ENCODE measurements around the gene SAMMSON.

Gene SAMMSON

DNA sequence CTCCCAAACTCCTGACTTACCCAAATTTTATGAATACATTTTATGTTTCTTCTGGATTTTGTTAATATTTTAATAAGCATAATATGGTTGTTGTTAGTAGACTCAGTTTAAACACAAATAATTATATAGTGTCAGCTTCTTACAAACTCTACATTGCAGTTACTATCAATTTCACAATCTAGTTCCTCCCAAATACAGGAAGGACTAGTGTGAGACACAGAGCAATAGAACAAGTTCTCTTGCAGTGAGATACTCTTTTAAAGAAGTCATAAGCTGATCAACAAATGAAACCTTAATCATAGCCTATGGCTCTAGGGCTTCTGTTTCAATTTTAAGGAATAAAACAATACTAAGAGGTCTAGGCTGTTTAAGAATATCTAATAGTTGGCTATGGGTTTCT is 86.1 kb downstream of the SAMMSON start:
- no peak for DNase-seq (ENCODE audit: extremely low read depth in 1 of 2, low read depth in 1 of 2)

DNA sequence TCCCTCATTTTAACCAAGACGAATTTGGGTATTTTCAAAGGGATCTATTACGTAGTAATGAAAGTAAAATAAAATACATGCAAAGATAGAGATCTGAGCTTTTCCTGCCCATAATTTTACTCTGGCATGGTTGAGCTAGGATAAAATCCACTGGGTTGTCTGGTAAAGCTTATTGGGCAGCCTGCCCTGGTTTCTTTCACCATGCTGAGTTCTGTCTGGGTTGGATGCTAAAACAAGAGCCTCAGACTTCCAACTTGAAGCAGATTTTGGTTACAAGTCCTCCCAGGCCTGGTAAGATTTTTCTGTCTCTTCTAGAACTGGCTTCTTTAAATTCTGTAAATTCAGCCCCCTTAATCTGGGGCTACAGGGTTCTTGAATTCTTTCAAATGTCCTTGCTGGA is 86.8 kb downstream of the SAMMSON start:
- DNase-seq (ENCODE audit: extremely low read depth in 1 of 2, low read depth in 1 of 2): no peak

GRCh38 chr3:70090322-70090913 is 90.9 kb downstream of the SAMMSON start:
- DNase-seq (ENCODE audit: extremely low read depth in 1 of 2, low read depth in 1 of 2): no peak

DNA sequence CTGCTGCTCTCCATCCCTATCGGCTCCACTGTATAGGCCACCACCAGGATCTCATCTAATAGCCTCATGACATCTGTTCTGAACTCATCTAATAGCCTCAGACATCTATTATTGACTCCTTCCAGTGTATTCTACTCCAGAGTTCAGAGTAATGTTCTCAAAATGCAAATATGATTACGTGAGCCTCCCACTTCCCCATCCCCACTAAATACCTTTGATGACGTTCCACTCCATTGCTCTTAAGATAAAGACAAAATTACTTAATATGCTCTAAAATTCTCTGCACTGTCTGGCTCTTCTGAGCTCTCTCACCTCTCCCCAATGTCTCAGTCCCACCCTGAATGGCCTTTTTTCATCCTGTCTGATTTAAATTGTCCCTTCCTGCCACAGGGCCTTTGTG is 94.7 kb downstream of the SAMMSON start:
- DNase-seq (ENCODE audit: extremely low read depth in 1 of 2, low read depth in 1 of 2): no peak

DNA sequence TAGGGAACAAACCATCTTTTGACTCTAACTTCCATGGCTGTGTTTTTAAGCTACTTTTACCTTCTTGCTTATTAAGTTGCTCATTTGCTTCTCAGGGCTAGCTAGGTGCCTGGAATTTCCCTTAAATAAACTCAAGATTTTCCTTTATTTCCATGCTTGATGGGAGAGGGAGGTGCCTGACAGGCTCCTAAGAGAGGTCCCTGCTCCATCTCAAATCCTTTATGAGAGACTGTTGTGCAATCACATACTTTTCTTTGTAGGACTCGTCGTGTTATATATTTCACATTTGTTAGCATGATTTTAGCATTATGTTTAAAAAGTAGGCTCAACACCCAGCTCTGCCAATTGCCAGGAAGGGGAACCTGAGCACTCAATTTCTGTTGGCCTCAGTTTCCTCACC is 95.7 kb downstream of the SAMMSON start:
- no peak for DNase-seq (ENCODE audit: extremely low read depth in 1 of 2, low read depth in 1 of 2)

DNA sequence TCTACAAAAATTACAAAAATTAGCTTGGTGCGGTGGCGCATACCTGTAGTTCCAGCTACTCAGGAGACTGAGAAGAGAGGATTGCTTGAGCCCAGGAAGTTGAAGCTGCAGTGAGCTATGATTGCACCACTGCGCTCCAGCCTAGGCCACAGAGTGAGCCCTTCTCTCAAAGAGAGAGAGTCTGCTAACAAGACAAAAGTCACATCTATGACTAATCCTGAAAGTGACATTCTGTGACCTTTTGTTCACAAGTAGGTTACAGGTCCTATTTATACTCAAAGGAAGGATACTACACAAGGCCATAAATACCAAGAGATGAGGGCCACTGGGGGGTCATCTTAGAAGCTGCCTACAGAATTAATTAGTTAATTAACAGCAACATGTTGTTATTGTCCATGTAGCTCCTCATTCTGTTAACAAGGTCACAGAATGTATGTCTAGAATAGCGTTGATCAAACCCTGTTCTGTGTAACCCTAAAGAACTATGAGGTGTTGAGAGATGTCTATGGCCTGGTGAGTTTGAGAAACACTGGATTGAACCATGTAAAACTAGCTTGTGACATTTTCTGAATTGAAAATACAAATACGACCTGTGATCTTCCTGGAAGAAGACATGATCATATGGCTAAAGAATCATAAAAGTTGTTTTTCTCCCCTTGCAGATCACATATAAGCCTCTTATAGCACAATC is 97.0 kb downstream of the SAMMSON start:
- DNase-seq (ENCODE audit: extremely low read depth in 1 of 2, low read depth in 1 of 2): no peak

DNA sequence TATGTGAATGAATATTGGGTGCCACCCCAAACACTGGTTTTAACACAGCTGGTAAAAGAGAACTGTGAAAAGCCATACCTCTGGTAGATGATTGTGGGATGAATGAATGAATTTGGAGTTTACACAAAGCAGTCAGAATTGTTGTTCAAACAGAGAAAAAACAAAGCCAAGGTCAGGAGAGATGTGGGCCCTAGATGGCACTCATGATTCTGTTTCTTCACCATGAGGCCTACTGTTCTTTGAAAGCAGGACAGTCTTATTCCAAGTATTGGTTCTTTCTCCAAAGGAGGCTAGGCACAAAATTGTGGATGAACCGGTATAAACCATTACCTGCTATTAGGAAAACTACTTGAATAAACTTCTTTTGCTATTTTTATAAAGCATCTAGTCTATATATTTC is 97.6 kb downstream of the SAMMSON start:
- no peak for DNase-seq (ENCODE audit: extremely low read depth in 1 of 2, low read depth in 1 of 2)

- no peak for DNase-seq (ENCODE audit: extremely low read depth in 1 of 2, low read depth in 1 of 2)
Measured at GRCh38 chr3:70108072-70108471, 108.5 kb downstream of the SAMMSON start.

GRCh38 chr3:70108546-70108945 is 109.0 kb downstream of the SAMMSON start:
- DNase-seq (ENCODE audit: extremely low read depth in 1 of 2, low read depth in 1 of 2): no peak

DNA sequence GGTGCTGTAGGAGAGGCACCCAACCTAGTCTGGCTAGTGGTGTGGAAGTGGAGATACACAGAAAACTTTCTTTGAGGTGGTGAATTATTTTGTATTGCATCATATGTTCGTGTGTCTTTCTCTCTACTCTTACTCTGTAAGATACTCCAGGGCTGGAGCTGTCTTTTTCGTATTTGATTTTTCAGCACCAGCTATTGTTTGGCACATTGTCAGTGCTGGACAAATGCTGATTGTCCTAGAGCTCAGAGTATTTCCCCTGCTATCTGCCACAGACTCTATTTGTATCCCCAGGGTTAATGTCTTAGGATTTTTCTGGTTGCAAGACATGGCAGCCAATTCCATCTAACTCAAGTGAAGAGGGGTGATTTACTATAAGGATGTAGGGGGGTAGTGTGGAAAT is 110.5 kb downstream of the SAMMSON start:
- no peak for DNase-seq (ENCODE audit: extremely low read depth in 1 of 2, low read depth in 1 of 2)

DNA sequence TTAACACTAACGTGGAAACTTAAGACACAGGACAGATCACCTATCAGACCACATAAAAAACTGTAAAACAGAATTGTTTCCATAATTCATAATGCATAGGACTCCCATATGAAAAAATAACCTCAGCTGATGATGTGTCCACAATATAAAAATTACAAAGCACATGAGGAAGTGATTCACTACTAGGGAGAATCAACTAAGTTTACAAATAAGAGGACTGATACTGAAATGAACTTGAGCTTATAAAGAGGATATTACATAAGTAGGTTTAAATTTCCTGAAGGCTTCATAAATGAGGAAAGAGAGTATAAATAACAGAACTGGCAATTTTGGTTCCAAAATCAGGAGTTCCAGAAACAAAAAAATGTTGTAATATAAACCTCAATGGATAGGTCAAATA is 111.9 kb downstream of the SAMMSON start:
- DNase-seq (ENCODE audit: extremely low read depth in 1 of 2, low read depth in 1 of 2): no peak

DNA sequence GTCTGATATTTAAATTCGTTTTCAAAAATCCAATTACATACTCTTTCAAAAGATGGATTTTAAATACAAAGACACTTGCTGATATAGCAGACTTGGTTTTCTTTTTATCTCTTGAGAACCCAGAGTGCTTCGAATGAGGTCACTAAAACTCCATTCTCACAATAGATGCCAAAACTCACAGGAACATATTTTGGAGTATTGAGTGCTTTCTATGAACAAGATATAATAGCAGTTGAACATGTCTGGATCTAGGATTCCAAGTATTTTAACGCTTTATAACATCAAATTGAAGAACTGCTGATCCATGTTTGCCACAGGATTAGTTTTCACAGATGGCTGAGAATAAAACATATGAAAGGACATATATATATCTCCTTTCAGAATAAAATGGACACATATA is 113.2 kb downstream of the SAMMSON start:
- DNase-seq (ENCODE audit: extremely low read depth in 1 of 2, low read depth in 1 of 2): no peak

GRCh38 chr3:70114431-70114830 is 114.9 kb downstream of the SAMMSON start:
- DNase-seq (ENCODE audit: extremely low read depth in 1 of 2, low read depth in 1 of 2): no peak

DNA sequence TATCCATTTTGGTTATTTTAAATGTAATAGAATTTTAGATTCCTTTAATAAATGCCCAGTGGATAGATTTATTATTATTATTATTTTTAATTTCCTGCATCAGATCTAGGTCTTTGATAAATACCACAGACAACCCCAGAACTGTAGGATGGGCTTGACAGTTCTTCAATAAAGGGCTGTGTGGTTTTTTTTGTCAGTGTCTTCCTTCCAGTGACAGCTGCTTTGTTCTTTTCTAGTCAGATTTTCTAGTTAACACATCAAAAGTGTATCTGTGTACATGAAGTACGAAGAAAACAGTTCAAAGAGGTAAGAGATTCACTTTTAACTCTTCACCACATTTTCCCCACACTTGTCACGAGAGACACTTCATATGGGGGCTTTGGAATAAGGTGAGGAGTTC is 120.3 kb downstream of the SAMMSON start:
- no peak for DNase-seq (ENCODE audit: extremely low read depth in 1 of 2, low read depth in 1 of 2)
